ENCODE measurements around the gene NME8. TPM values are rescaled to one million over a fixed set of nuclear protein-coding genes. Genes with fewer than 3 reads are reported as not detected.

Gene NME8
- total RNA-seq, 1 experiment from 2014 or later, result not detected

GRCh38 chr7:37924491-37925041 is 76.2 kb downstream of the NME8 start:
- BruUV-seq (replicated peaks), result no TSS peak
- ChIA-PET CTCF (no interaction called here), POLR2A (ENCODE audit: unreplicated experiment) (no interaction called here)
- Histone ChIP-seq H2AFZ (no peak overlapping the region), H3K4me3 (no peak overlapping the region), H3K36me3 (ENCODE audit: low read depth) (no peaks in the 10 kb centered on the region), H3K27me3 (ENCODE audit: insufficient read depth, low read depth) (no peaks in the 10 kb centered on the region), H3K79me2 (ENCODE audit: low read depth) (0 out of 2 replicates have a peak, but pooled peaks cover 5% of the 10 kb centered on the region), H3K4me2 (no peak overlapping the region), H3K9me3 (ENCODE audit: insufficient read depth, low read depth) (no peaks in the 10 kb centered on the region), H3K27ac (no peak overlapping the region), H3K9me2 (ENCODE audit: insufficient read depth) (no peaks in the 10 kb centered on the region), H3K4me1 (replicated peaks; ENCODE audit: insufficient read depth) (0 out of 2 replicates have a peak, but pooled peaks cover 8% of the 10 kb centered on the region), H3F3A (ENCODE audit: insufficient read depth, low read depth) (no peaks in the 10 kb centered on the region), H4K20me1 (ENCODE audit: insufficient read depth) (no peaks in the 10 kb centered on the region)
- no peak for TF ChIP-seq CTCF (conservative IDR thresholded peaks at IDR 0.05)
- intact Hi-C loops (cut with micrococcal nuclease; ENCODE audit: unreplicated experiment), result no loop called here
- DNase-seq, result no peak

GRCh38 chr7:37925620-37926019 is 77.2 kb downstream of the NME8 start:
- no peak overlapping the region for H3K27ac ChIP-seq
- H3K9me3 ChIP-seq (ENCODE audit: insufficient read depth, low read depth), result no peaks in the 10 kb centered on the region
- no peak overlapping the region for H2AFZ ChIP-seq
- H3K4me1 ChIP-seq (replicated peaks; ENCODE audit: insufficient read depth), result 0 out of 2 replicates have a peak, but pooled peaks cover 8% of the 10 kb centered on the region
- no peaks in the 10 kb centered on the region for H3K36me3 ChIP-seq (ENCODE audit: low read depth)
- intact Hi-C loops (cut with micrococcal nuclease; ENCODE audit: unreplicated experiment), result no loop called here
- H4K20me1 ChIP-seq (ENCODE audit: insufficient read depth), result no peaks in the 10 kb centered on the region
- DNase-seq, result no peak
- H3F3A ChIP-seq (ENCODE audit: insufficient read depth, low read depth), result no peaks in the 10 kb centered on the region
- 0 out of 2 replicates have a peak, but pooled peaks cover 5% of the 10 kb centered on the region for H3K79me2 ChIP-seq (ENCODE audit: low read depth)
- no TSS peak for BruUV-seq (replicated peaks)
- no peak overlapping the region for H3K4me2 ChIP-seq
- H3K4me3 ChIP-seq, result no peak overlapping the region
- H3K9me2 ChIP-seq (ENCODE audit: insufficient read depth), result no peaks in the 10 kb centered on the region
- ChIA-PET POLR2A (ENCODE audit: unreplicated experiment) (no interaction called here), CTCF (no interaction called here)
- H3K27me3 ChIP-seq (ENCODE audit: insufficient read depth, low read depth), result 0 out of 2 replicates have a peak, but pooled peaks cover 3% of the 10 kb centered on the region
- TF ChIP-seq EZH2 (IDR thresholded peaks at IDR 0.05; ENCODE audit: low read depth) (no peak), CTCF (conservative IDR thresholded peaks at IDR 0.05) (no peak)

GRCh38 chr7:37927773-37928444 is 79.5 kb downstream of the NME8 start:
- H3K4me3 ChIP-seq, result no peak overlapping the region
- 0 out of 2 replicates have a peak, but pooled peaks cover 3% of the 10 kb centered on the region for H3K27me3 ChIP-seq (ENCODE audit: insufficient read depth, low read depth)
- H3K79me2 ChIP-seq (ENCODE audit: low read depth), result no peaks in the 10 kb centered on the region
- H3K4me1 ChIP-seq (replicated peaks; ENCODE audit: insufficient read depth), result no peaks in the 10 kb centered on the region
- H3K4me2 ChIP-seq, result no peak overlapping the region
- POLR2A ChIA-PET (ENCODE audit: unreplicated experiment), result no interaction called here
- CTCF ChIA-PET, result no interaction called here
- no peaks in the 10 kb centered on the region for H3K36me3 ChIP-seq (ENCODE audit: low read depth)
- intact Hi-C loops (cut with micrococcal nuclease; ENCODE audit: unreplicated experiment), result no loop called here
- DNase-seq, result no peak
- H3K9me2 ChIP-seq (ENCODE audit: insufficient read depth), result no peaks in the 10 kb centered on the region
- no peak overlapping the region for H2AFZ ChIP-seq
- H4K20me1 ChIP-seq (ENCODE audit: insufficient read depth), result no peaks in the 10 kb centered on the region
- TF ChIP-seq CTCF (conservative IDR thresholded peaks at IDR 0.05), result no peak
- no peak for TF ChIP-seq EZH2 (IDR thresholded peaks at IDR 0.05; ENCODE audit: low read depth)
- no peaks in the 10 kb centered on the region for H3F3A ChIP-seq (ENCODE audit: insufficient read depth, low read depth)
- no TSS peak for BruUV-seq (replicated peaks)
- H3K9me3 ChIP-seq (ENCODE audit: insufficient read depth, low read depth), result no peaks in the 10 kb centered on the region
- H3K27ac ChIP-seq, result no peak overlapping the region
